ENCODE measurements around the gene OR2V2. TPM values are rescaled to one million over a fixed set of nuclear protein-coding genes. Genes with fewer than 3 reads are reported as not detected.

The OR2V2 gene
- total and polyA plus RNA-seq, 10 of the 15 experiments (the other 5 are each of a cell fraction or from before 2014, with no cell fraction given): 0.26 TPM; not detected in 9

- TF ChIP-seq E4F1 (IDR thresholded peaks at IDR 0.05; ENCODE audit: borderline replicate concordance, partially characterized antibody): peak; percentile 89
- no peak for TF ChIP-seq BCLAF1 (IDR thresholded peaks at IDR 0.05)
These were observed 42.1 kb downstream of the OR2V2 start (continued) for GRCh38 chr5:181189363-181189961.

GRCh38 chr5:181189962-181190710 lies 42.8 kb downstream of the OR2V2 start:
- no peaks in the 10 kb centered on the region for H3K36me3 ChIP-seq (ENCODE audit: control insufficient read depth in 2 of 2, insufficient read depth in 2 of 2, low read length in 1 of 2)
- DNase-seq (ENCODE audit: low read depth, low spot score) (no peak), ATAC-seq (peak; percentile 2), FAIRE-seq (no peak)
- POLR2A ChIA-PET: interaction anchor here (0.9 to 4.5 kb wide), 12 partner anchors 9 to 381 kb away, joined by 3 to 41 read pairs (median 9); partner anchors contain the start of genes RACK1, TRIM41 and TRIM7
- CTCF ChIA-PET: interaction anchor here (0.7 to 7.6 kb wide), 13 partner anchors 9 to 387 kb away, joined by 3 to 96 read pairs (median 6); partner anchors contain the start of genes TRIM52 and TRIM7
- peak overlapping the region; percentile 95 for H3K4me3 ChIP-seq
- no peaks in the 10 kb centered on the region; the same call in 1 of the 2 replicates for H3K79me2 ChIP-seq (ENCODE audit: control insufficient read depth, insufficient read depth, low read length)
- in situ Hi-C loops (cut with MboI) (loop anchor here (10.0 kb wide), 1 partner anchor 65 kb away; no protein-coding TSS in a partner anchor), intact Hi-C loops (cut with micrococcal nuclease; ENCODE audit: unreplicated experiment) (loop anchor here (2.0 kb wide), 1 partner anchor 71 kb away; the partner anchor contains the start of gene TRIM52)
- no peaks in the 10 kb centered on the region for H4K20me1 ChIP-seq (ENCODE audit: control insufficient read depth, insufficient read depth)
- H3K9ac ChIP-seq (ENCODE audit: control insufficient read depth, insufficient read depth, low read length): peak overlapping the region; percentile 77
- H3K27ac ChIP-seq (ENCODE audit: control insufficient read depth, insufficient read depth): peak overlapping the region; percentile 67
- H2AFZ ChIP-seq (ENCODE audit: control insufficient read depth, low read depth, low read length): peak overlapping the region; percentile 94
- WGBS (ENCODE audit: insufficient coverage, insufficient replicate concordance, low lambda C conversion rate, missing lambda C conversion rate): 2% methylated on average over 43 of the region's 52 CpGs
- peak overlapping the region; percentile 86 for H3K4me2 ChIP-seq (ENCODE audit: control insufficient read depth, insufficient read depth)
- RAD21 ChIA-PET (ENCODE audit: unreplicated experiment): interaction anchor here (0.7 to 6.9 kb wide), 7 partner anchors 9 to 71 kb away, joined by 3 to 72 read pairs (median 6); partner anchors contain the start of genes TRIM41, TRIM52 and TRIM7
- H3K4me1 ChIP-seq (ENCODE audit: control insufficient read depth, insufficient read depth, low read length): peaks cover 6% of the 10 kb centered on the region
- SMC1A ChIA-PET (ENCODE audit: uncharacterized antibody, unreplicated experiment): interaction anchor here (0.7 to 4.5 kb wide), 8 partner anchors 9 to 33 kb away, joined by 3 to 40 read pairs (median 6); partner anchors contain the start of genes TRIM41 and TRIM7
- H3K27me3 ChIP-seq (replicated peaks in 1 of 2; ENCODE audit: control insufficient read depth in 2 of 2, insufficient read depth in 2 of 2, low read length in 1 of 2): no peaks in the 10 kb centered on the region
- no TSS peak for BruUV-seq (replicated peaks)
- no peaks in the 10 kb centered on the region for H3K9me3 ChIP-seq (replicated peaks; ENCODE audit: control insufficient read depth, insufficient read depth, low read length)
- TF ChIP-seq BCL11A (IDR thresholded peaks at IDR 0.05; ENCODE audit: low read depth, low read length) (no peak), POLR2A (IDR thresholded peaks at IDR 0.05; ENCODE audit: low read depth, low read length) (0 out of 2 replicates have a peak, but pooled peaks have one; percentile 7), NR2C1 (IDR thresholded peaks at IDR 0.05) (no peak), CTCF (IDR thresholded peaks at IDR 0.05 in 2 of 3, conservative IDR thresholded peaks at IDR 0.05 in 1 of 3; ENCODE audit: control insufficient read depth in 2 of 3, extremely low read depth in 1 of 3, insufficient read depth in 1 of 3, low read depth in 3 of 3, low read length in 3 of 3) (peak in 1 of 3 experiments; percentile 0; a peak in 1 of 6 replicates), EED (IDR thresholded peaks at IDR 0.05; ENCODE audit: low read depth) (0 out of 2 replicates have a peak, but pooled peaks have one; percentile 6), BCLAF1 (IDR thresholded peaks at IDR 0.05) (no peak), SIN3A (IDR thresholded peaks at IDR 0.05; ENCODE audit: low read depth, low read length) (peak; percentile 18; the same call in 1 of the 2 replicates)
